ENCODE data around the gene PHLPP1.

- TF ChIP-seq CTCF (IDR thresholded peaks at IDR 0.05; ENCODE audit: low read length) (peak; percentile 46), EZH2 (optimal IDR thresholded peaks at IDR 0.05; ENCODE audit: low read depth, low read length) (no peak), EZH2phosphoT487 (IDR thresholded peaks at IDR 0.05; ENCODE audit: low read length) (no peak)
Observed at GRCh38 chr18:62957885-62958472, 242.6 kb downstream of the PHLPP1 start.
